ENCODE data around the gene PRG2. TPM values are rescaled to one million over a fixed set of nuclear protein-coding genes. Genes with fewer than 3 reads are reported as not detected.

Gene PRG2
- total and polyA plus RNA-seq, 9 of the 15 experiments (the other 6 are each of a cell fraction or from before 2014, with no cell fraction given), result 1.8 to 78.0 (median 26.6) TPM

DNA sequence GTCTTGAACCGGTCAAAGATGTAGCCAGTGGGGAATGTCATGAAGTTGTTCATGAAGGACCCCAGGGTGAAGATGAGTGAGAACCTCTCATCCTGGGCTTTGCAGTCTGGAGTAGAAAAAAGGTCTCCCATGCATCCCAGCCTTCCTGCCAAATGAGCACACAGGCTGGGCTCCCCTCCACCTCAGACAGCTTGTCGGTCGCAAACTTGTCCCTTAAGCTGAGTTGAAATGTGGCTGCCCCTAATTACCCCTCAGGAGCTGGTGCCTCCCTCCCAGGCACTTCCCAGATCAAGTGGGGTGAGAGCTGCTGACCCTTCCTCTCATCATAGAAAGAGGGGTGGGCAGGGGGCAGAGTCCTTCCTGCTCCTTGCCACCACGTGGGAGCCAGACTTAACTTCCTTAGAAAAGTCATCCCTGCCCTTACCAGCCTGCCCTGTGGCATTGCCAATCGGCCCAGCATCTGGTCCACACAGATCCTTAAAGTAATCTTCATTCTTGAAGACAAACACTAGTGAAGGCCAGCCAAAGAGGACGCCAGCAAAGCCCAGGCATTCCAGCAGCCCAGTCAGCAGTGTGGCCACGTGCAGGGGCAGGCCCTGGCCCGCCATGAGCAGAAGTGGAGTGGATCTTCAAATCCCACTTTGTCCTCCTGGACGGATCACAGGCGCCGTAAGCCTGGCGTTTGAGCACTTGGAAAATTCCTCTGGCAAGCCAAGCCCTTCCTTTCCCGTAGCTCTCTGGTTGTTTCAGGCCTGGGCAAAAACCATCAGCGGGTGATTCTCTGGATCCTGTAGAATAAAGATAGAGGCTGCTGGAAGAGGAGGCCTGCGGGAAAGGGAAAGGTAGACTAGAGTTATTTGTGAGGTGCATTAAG lies 35.4 kb upstream of the PRG2 start (continued):
- TF ChIP-seq, protein P1, sequence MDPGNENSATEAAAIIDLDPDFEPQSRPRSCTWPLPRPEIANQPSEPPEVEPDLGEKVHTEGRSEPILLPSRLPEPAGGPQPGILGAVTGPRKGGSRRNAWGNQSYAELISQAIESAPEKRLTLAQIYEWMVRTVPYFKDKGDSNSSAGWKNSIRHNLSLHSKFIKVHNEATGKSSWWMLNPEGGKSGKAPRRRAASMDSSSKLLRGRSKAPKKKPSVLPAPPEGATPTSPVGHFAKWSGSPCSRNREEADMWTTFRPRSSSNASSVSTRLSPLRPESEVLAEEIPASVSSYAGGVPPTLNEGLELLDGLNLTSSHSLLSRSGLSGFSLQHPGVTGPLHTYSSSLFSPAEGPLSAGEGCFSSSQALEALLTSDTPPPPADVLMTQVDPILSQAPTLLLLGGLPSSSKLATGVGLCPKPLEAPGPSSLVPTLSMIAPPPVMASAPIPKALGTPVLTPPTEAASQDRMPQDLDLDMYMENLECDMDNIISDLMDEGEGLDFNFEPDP (CRISPR knock-in tag; IDR thresholded peaks at IDR 0.05), result no peak
- TF ChIP-seq NCOA6 (IDR thresholded peaks at IDR 0.05) (no peak), MCM3 (IDR thresholded peaks at IDR 0.05) (no peak), ZBTB8A (IDR thresholded peaks at IDR 0.05; ENCODE audit: partially characterized antibody) (no peak), ZNF311 (CRISPR knock-in tag; IDR thresholded peaks at IDR 0.05) (0 out of 2 replicates have a peak, but pooled peaks have one; percentile 25), COPS2 (conservative IDR thresholded peaks at IDR 0.05) (no peak), ZNF408 (CRISPR knock-in tag; IDR thresholded peaks at IDR 0.05; ENCODE audit: low read depth) (no peak), CXXC5 (CRISPR knock-in tag; IDR thresholded peaks at IDR 0.05) (peak; percentile 20; the same call in 1 of the 2 replicates), MTA3 (IDR thresholded peaks at IDR 0.05; ENCODE audit: borderline replicate concordance) (no peak), ZNF436 (CRISPR knock-in tag; IDR thresholded peaks at IDR 0.05) (no peak), PTBP1 (IDR thresholded peaks at IDR 0.05; ENCODE audit: low read depth, low read length) (no peak), NFATC3 (IDR thresholded peaks at IDR 0.05) (no peak), U2AF2 (optimal IDR thresholded peaks at IDR 0.05; ENCODE audit: low read depth, low read length) (no peak), CCNT2 (IDR thresholded peaks at IDR 0.05; ENCODE audit: borderline replicate concordance, extremely low read depth, insufficient read length, low read depth, low read length) (no peak), RNF2 (IDR thresholded peaks at IDR 0.05) (no peak), TFAM (CRISPR knock-in tag; conservative IDR thresholded peaks at IDR 0.05) (no peak)
- TF ChIP-seq, protein P2, sequence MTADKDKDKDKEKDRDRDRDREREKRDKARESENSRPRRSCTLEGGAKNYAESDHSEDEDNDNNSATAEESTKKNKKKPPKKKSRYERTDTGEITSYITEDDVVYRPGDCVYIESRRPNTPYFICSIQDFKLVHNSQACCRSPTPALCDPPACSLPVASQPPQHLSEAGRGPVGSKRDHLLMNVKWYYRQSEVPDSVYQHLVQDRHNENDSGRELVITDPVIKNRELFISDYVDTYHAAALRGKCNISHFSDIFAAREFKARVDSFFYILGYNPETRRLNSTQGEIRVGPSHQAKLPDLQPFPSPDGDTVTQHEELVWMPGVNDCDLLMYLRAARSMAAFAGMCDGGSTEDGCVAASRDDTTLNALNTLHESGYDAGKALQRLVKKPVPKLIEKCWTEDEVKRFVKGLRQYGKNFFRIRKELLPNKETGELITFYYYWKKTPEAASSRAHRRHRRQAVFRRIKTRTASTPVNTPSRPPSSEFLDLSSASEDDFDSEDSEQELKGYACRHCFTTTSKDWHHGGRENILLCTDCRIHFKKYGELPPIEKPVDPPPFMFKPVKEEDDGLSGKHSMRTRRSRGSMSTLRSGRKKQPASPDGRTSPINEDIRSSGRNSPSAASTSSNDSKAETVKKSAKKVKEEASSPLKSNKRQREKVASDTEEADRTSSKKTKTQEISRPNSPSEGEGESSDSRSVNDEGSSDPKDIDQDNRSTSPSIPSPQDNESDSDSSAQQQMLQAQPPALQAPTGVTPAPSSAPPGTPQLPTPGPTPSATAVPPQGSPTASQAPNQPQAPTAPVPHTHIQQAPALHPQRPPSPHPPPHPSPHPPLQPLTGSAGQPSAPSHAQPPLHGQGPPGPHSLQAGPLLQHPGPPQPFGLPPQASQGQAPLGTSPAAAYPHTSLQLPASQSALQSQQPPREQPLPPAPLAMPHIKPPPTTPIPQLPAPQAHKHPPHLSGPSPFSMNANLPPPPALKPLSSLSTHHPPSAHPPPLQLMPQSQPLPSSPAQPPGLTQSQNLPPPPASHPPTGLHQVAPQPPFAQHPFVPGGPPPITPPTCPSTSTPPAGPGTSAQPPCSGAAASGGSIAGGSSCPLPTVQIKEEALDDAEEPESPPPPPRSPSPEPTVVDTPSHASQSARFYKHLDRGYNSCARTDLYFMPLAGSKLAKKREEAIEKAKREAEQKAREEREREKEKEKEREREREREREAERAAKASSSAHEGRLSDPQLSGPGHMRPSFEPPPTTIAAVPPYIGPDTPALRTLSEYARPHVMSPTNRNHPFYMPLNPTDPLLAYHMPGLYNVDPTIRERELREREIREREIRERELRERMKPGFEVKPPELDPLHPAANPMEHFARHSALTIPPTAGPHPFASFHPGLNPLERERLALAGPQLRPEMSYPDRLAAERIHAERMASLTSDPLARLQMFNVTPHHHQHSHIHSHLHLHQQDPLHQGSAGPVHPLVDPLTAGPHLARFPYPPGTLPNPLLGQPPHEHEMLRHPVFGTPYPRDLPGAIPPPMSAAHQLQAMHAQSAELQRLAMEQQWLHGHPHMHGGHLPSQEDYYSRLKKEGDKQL (CRISPR knock-in tag; IDR thresholded peaks at IDR 0.05; ENCODE audit: borderline replicate concordance), result 0 out of 2 replicates have a peak, but pooled peaks have one; percentile 32
- TF ChIP-seq, protein P3, sequence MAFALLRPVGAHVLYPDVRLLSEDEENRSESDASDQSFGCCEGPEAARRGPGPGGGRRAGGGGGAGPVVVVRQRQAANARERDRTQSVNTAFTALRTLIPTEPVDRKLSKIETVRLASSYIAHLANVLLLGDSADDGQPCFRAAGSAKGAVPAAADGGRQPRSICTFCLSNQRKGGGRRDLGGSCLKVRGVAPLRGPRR (CRISPR knock-in tag; IDR thresholded peaks at IDR 0.05), result 0 out of 2 replicates have a peak, but pooled peaks have one; percentile 36
- TF ChIP-seq, protein P4, sequence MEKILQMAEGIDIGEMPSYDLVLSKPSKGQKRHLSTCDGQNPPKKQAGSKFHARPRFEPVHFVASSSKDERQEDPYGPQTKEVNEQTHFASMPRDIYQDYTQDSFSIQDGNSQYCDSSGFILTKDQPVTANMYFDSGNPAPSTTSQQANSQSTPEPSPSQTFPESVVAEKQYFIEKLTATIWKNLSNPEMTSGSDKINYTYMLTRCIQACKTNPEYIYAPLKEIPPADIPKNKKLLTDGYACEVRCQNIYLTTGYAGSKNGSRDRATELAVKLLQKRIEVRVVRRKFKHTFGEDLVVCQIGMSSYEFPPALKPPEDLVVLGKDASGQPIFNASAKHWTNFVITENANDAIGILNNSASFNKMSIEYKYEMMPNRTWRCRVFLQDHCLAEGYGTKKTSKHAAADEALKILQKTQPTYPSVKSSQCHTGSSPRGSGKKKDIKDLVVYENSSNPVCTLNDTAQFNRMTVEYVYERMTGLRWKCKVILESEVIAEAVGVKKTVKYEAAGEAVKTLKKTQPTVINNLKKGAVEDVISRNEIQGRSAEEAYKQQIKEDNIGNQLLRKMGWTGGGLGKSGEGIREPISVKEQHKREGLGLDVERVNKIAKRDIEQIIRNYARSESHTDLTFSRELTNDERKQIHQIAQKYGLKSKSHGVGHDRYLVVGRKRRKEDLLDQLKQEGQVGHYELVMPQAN (IDR thresholded peaks at IDR 0.05; ENCODE audit: borderline replicate concordance), result no peak

All from K562 (cell line).